Muscle of back (tissue), 11 donors: ENCODE measurements around the gene C1orf116. TPM values are rescaled to one million over a fixed set of nuclear protein-coding genes. Genes with fewer than 3 reads are reported as not detected.

Experiments used
- DNase-seq, 3 donors: peaks; one replicate each; pipeline versions ENCODE4 v3.0.0 to v3.0.0-alpha.2; 2013
- polyA plus RNA-seq, 10 donors: library from polyadenylated mRNA; unstranded; fragments of 120-200 nt; gene quantifications; one replicate each; pipeline ENCODE4 v1.2.1, GENCODE V29; 2013; ENCODE audit not compliant: insufficient read length in 10 of 10

C1orf116 gene
- polyA plus RNA-seq, 10 donors, result 0.06 to 3.1 (median 0.11) TPM

DNA sequence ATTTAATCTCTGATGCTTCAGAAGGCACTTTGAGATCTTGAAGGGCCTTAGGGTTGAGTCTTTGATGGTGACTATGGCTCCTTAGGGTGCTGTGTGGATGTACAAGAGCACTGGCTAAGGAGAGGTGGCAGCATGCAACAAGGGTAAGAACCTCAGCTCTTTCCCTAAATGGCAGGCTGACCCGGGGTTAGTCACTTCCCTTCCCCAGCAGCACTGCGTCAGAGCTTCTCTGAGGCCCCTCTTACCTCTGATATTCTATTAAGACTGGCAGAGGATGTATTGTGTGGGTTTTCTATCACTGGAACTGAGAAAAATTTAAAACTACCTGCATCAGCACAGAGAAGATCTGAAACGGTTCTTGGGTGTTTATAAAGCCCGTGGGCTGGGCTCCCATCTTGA is 11.8 kb downstream of the C1orf116 start:
- no peak for DNase-seq

DNA sequence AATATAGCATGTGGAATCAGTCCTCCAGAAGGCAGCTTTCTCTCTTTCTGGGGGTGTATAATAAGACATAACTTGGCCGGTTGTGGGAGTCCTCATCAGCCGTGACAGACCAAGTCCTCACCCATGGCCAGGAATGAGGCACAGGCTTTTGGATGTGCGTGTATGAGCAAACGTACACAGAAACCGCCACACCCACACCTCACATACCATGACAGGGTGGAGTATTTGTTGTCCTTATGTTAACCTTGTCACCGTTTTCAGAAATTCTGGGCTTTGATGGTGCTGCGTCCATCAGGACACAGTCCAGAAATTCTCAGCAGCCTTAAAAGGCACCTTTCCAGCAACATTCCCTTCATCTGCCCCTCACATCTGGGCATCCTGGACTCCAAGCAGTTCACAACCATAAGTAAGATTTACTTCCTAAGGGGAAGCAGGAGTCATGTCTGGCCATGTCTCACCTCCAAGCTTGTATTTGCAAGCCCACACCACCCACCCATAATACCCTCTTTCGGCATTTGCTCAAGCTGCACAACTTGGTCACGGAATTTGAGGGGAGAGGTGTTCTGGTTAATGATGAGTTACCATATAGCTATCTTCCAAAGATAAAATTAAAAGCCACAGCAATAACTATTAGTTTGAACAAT is 12.4 kb downstream of the C1orf116 start:
- DNase-seq, result no peak

- DNase-seq, result no peak
These were observed 12.9 kb downstream of the C1orf116 start for GRCh38 chr1:207019661-207020060.

- no peak for DNase-seq
These were observed 13.4 kb downstream of the C1orf116 start for GRCh38 chr1:207019161-207019560.

DNA sequence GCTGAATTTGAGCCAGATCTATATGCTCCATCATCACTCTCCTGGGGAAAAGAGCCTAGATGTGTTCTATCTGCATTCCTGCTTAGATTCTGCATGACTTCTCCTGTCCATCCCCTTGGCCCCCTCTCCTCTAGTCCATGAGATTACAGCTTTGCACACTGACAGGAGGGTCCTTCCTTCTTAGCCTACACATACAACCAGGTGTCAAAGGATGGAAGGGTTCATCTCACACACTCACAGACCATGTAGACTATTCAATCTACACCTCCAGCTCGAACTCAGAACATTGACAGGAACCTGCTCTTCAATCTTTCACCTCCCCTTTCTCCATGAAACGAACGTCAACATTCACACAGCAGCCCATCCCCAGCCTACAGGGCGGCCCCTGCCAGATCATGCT is 13.8 kb downstream of the C1orf116 start:
- DNase-seq, result no peak

DNA sequence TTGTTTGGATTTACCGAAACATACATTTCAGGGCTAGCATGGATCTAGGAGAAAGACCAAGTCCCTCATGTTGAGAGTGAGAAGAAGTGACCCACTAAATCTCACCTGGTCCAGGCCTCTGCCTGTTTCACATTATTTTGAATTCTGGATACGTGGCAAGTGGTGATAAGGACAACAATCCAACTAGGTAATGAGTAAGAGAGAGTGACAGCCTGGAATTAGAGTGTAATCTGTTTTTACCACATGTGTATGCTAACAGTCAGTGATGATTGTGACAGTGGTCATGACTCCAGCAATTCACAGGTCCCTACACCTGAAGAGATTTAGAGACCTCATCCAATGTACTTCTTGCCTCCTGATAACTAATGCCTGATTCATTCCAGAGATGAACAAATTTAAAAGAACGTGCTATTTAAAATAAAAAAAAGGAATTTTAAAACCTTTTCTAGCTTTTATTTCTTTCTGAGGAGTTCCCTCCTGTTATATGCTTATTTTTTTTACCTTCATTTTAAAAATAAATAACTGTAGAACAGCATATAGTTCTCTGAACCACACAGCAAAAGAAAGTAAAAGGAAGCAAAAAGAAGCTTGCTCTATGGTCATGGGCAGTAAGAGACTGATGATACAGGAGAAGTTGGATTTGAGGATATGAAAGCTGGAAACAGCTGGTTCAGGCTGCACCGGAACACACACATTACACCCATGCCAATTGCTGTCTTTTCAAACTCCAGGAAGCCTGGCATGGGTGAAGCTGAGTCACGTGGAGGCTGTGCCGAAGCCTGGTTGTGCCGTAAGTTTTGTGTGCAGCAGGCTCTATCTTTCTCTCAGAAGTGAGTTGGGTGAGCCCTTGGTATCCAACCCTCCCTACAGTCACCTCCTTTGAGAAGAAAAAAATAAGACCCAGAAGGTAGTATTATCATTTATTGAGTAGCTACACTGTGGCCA is 14.7 kb downstream of the C1orf116 start:
- DNase-seq, result peak in 2 of 3 donors; percentile 33 to 53

DNA sequence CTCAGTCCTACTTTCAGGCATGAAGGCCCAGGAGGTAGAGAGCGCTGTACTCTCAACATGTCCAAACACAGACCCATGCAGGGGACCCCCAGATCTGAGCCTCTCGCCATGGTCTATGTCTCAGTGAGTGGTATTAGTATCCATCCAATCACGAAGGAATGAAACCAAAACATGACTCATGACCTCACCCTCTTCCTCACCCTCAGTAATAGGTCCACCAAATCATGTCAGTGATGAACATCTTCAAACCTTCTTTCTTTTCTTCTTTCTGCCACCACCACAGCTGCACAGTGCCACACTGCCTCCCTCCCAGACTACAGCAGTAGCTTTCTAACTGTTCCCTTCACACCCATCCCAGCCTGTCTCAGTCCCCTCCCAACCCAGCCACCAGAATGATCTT is 16.8 kb downstream of the C1orf116 start:
- no peak for DNase-seq

- no peak for DNase-seq
These were observed 17.8 kb downstream of the C1orf116 start for GRCh38 chr1:207014728-207015127.

GRCh38 chr1:207013321-207014085 is 19.1 kb downstream of the C1orf116 start:
- no peak for DNase-seq

GRCh38 chr1:207010726-207011125 is 21.8 kb downstream of the C1orf116 start:
- no peak for DNase-seq

GRCh38 chr1:207009945-207010344 is 22.6 kb downstream of the C1orf116 start:
- no peak for DNase-seq

GRCh38 chr1:207009182-207009850 is 23.2 kb downstream of the C1orf116 start:
- DNase-seq, result no peak

DNA sequence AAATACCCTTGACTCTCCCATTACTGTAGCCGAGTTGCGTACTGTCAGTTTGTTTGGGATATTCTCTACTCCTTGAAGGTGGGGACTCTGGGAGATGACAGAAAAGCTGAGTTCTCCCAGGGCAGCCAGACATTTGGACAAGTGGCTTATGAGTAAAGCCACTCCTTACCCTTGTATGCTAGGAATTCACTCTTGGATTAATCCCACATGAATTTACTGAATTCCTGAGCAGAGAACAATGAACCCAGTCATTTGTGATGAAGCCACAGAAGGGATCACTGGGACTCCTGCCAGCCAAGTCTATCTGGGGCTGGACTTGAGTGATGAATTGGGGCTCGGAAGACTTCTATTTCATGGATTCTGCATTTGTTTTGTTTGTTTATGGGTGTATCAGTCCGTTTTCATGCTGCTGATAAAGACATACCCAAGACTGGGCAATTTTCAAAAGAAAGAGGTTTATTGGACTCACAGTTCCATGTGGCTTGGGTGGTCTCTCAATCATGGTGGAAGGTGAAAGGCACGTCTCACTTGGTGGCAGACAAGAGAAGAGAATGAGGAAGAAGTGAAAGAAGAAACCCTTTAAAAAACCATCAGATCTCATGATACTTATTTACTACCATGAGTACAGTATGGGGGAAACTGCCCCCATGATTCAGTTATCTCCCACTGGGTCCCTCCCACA is 25.1 kb downstream of the C1orf116 start:
- DNase-seq, result peak in 2 of 3 donors; percentile 16 to 88

GRCh38 chr1:207006914-207007313 is 25.6 kb downstream of the C1orf116 start:
- no peak for DNase-seq

- DNase-seq, result no peak
These were observed 26.5 kb downstream of the C1orf116 start for GRCh38 chr1:207006083-207006482.

DNA sequence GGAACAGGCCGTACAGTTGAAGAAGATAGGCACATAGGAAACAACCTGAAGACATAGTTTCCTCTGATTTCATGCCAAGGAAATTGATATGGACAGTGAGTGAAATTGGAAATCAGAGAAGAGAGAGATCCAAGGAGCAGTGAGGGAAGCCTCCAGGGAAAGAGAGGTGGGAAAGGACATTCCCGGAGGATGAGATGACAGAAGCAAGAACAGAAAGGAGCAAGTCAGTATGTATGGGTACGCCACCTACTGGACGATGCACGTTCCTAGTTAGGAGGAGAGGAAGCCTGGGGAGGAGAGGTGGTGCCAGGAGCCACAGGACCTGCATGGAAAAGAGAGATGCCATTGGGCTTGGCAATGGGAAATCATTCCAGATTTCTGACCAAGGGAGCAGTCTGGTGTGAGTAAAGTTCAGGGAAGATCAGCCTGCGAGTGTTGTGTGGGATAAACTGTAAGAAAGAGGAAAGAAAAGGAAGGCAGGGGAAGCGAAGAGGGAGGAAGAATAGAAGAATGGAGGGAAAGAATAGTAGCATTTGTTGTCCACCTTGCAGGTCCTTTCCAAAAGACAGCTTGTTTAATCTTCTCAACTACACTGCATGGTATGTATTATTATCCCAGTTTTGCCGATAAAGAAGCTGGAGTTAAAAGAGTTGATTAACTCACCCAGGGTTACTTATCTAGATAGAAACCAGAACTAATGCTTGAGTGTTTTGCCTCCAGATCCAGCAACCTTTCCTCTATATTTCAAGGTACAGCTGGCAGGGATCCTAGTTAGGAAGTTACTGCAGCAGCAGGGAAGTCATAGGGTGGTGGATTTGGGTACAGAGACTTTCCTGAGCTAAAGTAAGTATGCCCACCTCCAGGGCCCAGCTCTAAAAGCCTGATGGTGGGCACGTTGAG is 27.4 kb downstream of the C1orf116 start:
- peak in 2 of 3 donors; percentile 37 to 46 for DNase-seq

GRCh38 chr1:207003210-207003609 is 29.3 kb downstream of the C1orf116 start:
- no peak for DNase-seq

DNA sequence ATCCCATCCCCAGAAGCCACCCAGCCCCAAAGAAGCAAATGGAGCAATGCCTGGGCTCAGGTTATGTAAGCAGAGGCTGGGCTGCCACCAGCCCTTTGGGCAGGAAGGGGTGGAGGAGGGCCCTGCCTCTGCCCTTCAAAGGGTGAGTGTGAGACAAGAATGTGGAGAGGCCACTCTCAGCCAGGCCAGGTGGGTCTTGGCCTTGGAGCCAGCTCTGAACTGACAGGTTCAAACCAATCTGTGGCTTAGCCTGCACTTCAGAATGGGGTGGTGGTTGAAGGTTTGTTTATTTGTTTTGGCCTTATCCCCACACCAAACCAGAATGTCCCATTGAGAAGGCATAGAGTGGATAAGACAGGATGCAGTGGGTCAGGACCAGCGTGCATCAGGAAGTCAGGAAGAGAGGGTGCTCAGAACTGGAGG is 29.8 kb downstream of the C1orf116 start:
- DNase-seq, result no peak

- no peak for DNase-seq
These were observed 30.9 kb downstream of the C1orf116 start for GRCh38 chr1:207001492-207002245.
